ENCODE data around the gene IL11RA. TPM values are rescaled to one million over a fixed set of nuclear protein-coding genes. Genes with fewer than 3 reads are reported as not detected.

IL11RA gene
- total and polyA plus RNA-seq, 2 donors (not counting 3 experiments of a cell fraction or from before 2014, with no cell fraction given), result 15.3 to 18.6 TPM

DNA sequence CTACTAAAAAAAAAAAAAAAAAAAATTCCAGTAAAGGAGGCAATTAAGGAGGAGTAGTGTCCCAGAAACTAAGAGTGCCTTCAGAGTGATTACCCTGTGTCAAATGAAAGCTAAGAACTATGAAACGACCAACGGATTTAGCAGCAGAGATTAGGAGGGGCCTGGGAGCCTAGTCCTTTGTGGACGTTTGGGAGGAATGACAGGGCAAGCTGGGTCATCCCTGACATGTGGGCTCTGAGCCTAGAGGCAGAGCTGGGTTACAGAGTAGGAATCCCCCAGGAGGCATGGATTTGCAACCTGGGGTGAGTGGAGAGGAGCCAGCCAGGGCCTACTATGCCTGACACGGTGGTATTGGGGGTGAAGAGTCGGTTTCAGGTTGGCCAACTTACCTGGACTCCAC is 18.8 kb upstream of the IL11RA start:
- Histone ChIP-seq H3K9me1 (replicated peaks; ENCODE audit: control insufficient read depth, extremely low read depth, insufficient read depth, low read length) (no peaks in the 10 kb centered on the region), H3K27me3 (ENCODE audit: control insufficient read depth in 2 of 2, insufficient read depth in 2 of 2, low read length in 2 of 2) (peaks cover 26 to 32% of the 10 kb centered on the region in 2 experiments), H3K4me3 (replicated peaks in 1 of 3; ENCODE audit: insufficient read depth in 1 of 3, low read depth in 1 of 3, low read length in 3 of 3) (no peak overlapping the region), H3K9ac (replicated peaks; ENCODE audit: extremely low read depth, insufficient read depth, low read length) (no peak overlapping the region), H3K4me1 (ENCODE audit: control insufficient read depth, extremely low read depth, insufficient read depth, low read length) (peaks cover 20% of the 10 kb centered on the region), H3K4me2 (ENCODE audit: insufficient read depth, low read length) (no peak overlapping the region), H3K79me2 (ENCODE audit: control insufficient read depth, insufficient read depth, low read length) (peaks cover 19% of the 10 kb centered on the region), H4K20me1 (replicated peaks; ENCODE audit: control insufficient read depth, extremely low read depth, insufficient read depth, low read length) (no peaks in the 10 kb centered on the region), H3K36me3 (ENCODE audit: control insufficient read depth in 2 of 2, extremely low read depth in 1 of 2, insufficient read depth in 2 of 2, low read length in 2 of 2) (peaks cover 0 to 2% of the 10 kb centered on the region in 2 experiments), H3K27ac (ENCODE audit: insufficient read depth, low read depth, low read length) (no peak overlapping the region), H2AFZ (ENCODE audit: low read depth, low read length) (no peak overlapping the region), H3K9me3 (replicated peaks; ENCODE audit: control insufficient read depth, insufficient read depth, low read length) (no peaks in the 10 kb centered on the region)
- TF ChIP-seq POLR2AphosphoS5 (IDR thresholded peaks at IDR 0.05; ENCODE audit: insufficient read depth, low read depth, low read length), result no peak
- TF ChIP-seq JUN (IDR thresholded peaks at IDR 0.05; ENCODE audit: borderline replicate concordance, insufficient read depth, insufficient read length, low read depth), result no peak
- TF ChIP-seq, protein P1, sequence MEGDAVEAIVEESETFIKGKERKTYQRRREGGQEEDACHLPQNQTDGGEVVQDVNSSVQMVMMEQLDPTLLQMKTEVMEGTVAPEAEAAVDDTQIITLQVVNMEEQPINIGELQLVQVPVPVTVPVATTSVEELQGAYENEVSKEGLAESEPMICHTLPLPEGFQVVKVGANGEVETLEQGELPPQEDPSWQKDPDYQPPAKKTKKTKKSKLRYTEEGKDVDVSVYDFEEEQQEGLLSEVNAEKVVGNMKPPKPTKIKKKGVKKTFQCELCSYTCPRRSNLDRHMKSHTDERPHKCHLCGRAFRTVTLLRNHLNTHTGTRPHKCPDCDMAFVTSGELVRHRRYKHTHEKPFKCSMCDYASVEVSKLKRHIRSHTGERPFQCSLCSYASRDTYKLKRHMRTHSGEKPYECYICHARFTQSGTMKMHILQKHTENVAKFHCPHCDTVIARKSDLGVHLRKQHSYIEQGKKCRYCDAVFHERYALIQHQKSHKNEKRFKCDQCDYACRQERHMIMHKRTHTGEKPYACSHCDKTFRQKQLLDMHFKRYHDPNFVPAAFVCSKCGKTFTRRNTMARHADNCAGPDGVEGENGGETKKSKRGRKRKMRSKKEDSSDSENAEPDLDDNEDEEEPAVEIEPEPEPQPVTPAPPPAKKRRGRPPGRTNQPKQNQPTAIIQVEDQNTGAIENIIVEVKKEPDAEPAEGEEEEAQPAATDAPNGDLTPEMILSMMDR (IDR thresholded peaks at IDR 0.05; ENCODE audit: extremely low read depth in 1 of 2, insufficient read depth in 1 of 2, low read depth in 1 of 2, low read length in 2 of 2), result no peak
- TF ChIP-seq, protein P2, sequence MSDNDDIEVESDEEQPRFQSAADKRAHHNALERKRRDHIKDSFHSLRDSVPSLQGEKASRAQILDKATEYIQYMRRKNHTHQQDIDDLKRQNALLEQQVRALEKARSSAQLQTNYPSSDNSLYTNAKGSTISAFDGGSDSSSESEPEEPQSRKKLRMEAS (IDR thresholded peaks at IDR 0.05; ENCODE audit: insufficient read depth, insufficient read length), result no peak
- no peak for TF ChIP-seq MYC (IDR thresholded peaks at IDR 0.05; ENCODE audit: low read depth, low read length)
- TF ChIP-seq GATA2 (IDR thresholded peaks at IDR 0.05; ENCODE audit: insufficient read depth, insufficient read length, low read depth, low read length), result no peak
- no peak for TF ChIP-seq FOS (IDR thresholded peaks at IDR 0.05; ENCODE audit: borderline replicate concordance, insufficient read depth, low read length)
- TF ChIP-seq EZH2 (IDR thresholded peaks at IDR 0.05; ENCODE audit: borderline replicate concordance, low read depth, low read length, severe bottlenecking), result no peak
- TF ChIP-seq POLR2A (IDR thresholded peaks at IDR 0.05; ENCODE audit: low read depth, low read length), result no peak
- CTCF ChIA-PET, result interaction anchor here (0.6 to 4.0 kb wide), 21 partner anchors 8 to 229 kb away, joined by 3 to 130 read pairs (median 7); partner anchors contain the start of genes CCL21, DCTN3, GALT and IL11RA
- no peak for DNase-seq (ENCODE audit: low read depth, low spot score)
- dilution Hi-C loops (cut with MboI; ENCODE audit: extremely low pct_ligation_motif_present, low sequenced_read_pairs), result no loop called here
- POLR2A ChIA-PET, result no interaction called here
- no peak for FAIRE-seq
- intact Hi-C loops (cut with micrococcal nuclease), result no loop called here
- no TSS peak for BruUV-seq (replicated peaks)
